ENCODE measurements around the gene PIR. TPM values are rescaled to one million over a fixed set of nuclear protein-coding genes. Genes with fewer than 3 reads are reported as not detected.

PIR gene
- total and polyA plus RNA-seq, 2 of the 8 experiments (the other 6 are each of a cell fraction or from before 2014, with no cell fraction given): 6.4 to 10.3 TPM

DNA sequence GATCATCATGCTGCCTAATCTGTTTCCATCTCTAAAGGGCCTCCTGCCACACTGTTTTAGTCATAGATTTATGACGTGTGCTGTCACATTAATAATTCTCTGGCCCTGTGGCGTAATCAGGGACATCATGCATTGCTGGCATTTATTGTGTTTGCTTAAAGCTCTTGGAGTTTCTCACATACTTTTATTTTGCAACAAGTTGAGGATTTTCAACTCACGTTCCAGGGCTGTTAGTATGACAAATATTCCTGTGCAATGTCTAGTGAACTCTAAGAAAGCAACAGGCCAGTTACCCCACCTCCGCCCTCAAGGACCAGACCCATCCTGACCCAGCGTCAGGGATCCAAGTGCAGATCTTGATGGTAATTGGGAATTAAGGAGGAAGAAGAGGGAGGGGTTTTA is 150.1 kb downstream of the PIR start:
- Histone ChIP-seq H2BK5ac (ENCODE audit: low read depth, low read length) (no peak overlapping the region), H2BK15ac (ENCODE audit: low read length) (no peak overlapping the region), H3K27me3 (replicated peaks in 1 of 4; ENCODE audit: control insufficient read depth in 3 of 4, extremely low read depth in 1 of 4, insufficient read depth in 3 of 4, low read length in 3 of 4) (no peaks in the 10 kb centered on the region), H2BK12ac (ENCODE audit: low read depth, low read length) (no peak overlapping the region), H3K9ac (replicated peaks in 1 of 4; ENCODE audit: extremely low read depth in 1 of 4, low read depth in 3 of 4, low read length in 3 of 4) (no peak overlapping the region), H2AFZ (ENCODE audit: low read length) (no peak overlapping the region), H3K23ac (ENCODE audit: insufficient read length) (no peak overlapping the region), H4K8ac (ENCODE audit: extremely low read depth, insufficient read depth, low read length) (no peak overlapping the region), H2AK5ac (ENCODE audit: low read depth, low read length) (no peak overlapping the region), H3K4me1 (replicated peaks in 1 of 4; ENCODE audit: control insufficient read depth in 3 of 4, insufficient read depth in 4 of 4, low read length in 3 of 4) (no peaks in the 10 kb centered on the region), H3K18ac (ENCODE audit: extremely low read depth, low read length) (no peak overlapping the region), H4K91ac (replicated peaks; ENCODE audit: insufficient read length, low read length) (no peak overlapping the region), H3K4me2 (ENCODE audit: insufficient read depth in 1 of 2, low read depth in 2 of 2, low read length in 2 of 2) (no peak overlapping the region), H3K27ac (ENCODE audit: low read depth, low read length) (no peak overlapping the region), H3K23me2 (ENCODE audit: low read depth, low read length) (no peaks in the 10 kb centered on the region), H2BK20ac (ENCODE audit: low read length) (no peak overlapping the region), H3K56ac (replicated peaks; ENCODE audit: insufficient read length, low read depth, low read length) (no peak overlapping the region), H3K14ac (ENCODE audit: insufficient read length) (no peak overlapping the region), H3K4ac (replicated peaks; ENCODE audit: insufficient read length, low read depth, low read length) (no peak overlapping the region), H4K20me1 (replicated peaks in 1 of 2; ENCODE audit: control insufficient read depth in 1 of 2, insufficient read depth in 2 of 2, low read length in 2 of 2) (no peaks in the 10 kb centered on the region), H3K4me3 (ENCODE audit: extremely low read depth in 1 of 4, insufficient read depth in 2 of 4, low read depth in 3 of 4, low read length in 4 of 4) (no peak overlapping the region), H3K9me3 (ENCODE audit: insufficient read depth in 2 of 2, low read depth in 1 of 2, low read length in 1 of 2) (no peaks in the 10 kb centered on the region), H4K5ac (ENCODE audit: insufficient read length, low read depth, low read length) (no peak overlapping the region), H3K36me3 (ENCODE audit: control insufficient read depth in 2 of 4, insufficient read depth in 4 of 4, low read length in 3 of 4) (no peaks in the 10 kb centered on the region), H3K79me1 (ENCODE audit: low read depth, low read length) (no peaks in the 10 kb centered on the region), H3K79me2 (ENCODE audit: control insufficient read depth in 1 of 2, insufficient read depth in 2 of 2, low read length in 2 of 2) (no peaks in the 10 kb centered on the region), H2BK120ac (replicated peaks; ENCODE audit: low read depth, low read length) (no peak overlapping the region)
- FAIRE-seq (no peak), DNase-seq (ENCODE audit: low read depth in 1 of 2, low spot score in 2 of 2) (no peak)
- WGBS, 2 experiments (ENCODE audit: extremely low coverage in 1 of 2, insufficient coverage in 1 of 2, insufficient read length in 1 of 2, insufficient replicate concordance in 2 of 2, low coverage in 1 of 2, low lambda C conversion rate in 2 of 2, missing lambda C conversion rate in 1 of 2): 78% methylated on average over 5 of the region's 5 CpGs; no CpG with 5 or more reads in 1 of the 2 experiments
- ChIA-PET POLR2A (ENCODE audit: partially characterized antibody) (no interaction called here), CTCF (ENCODE audit: partially characterized antibody) (interaction anchor here (0.7 to 1.1 kb wide), 3 partner anchors 43 to 125 kb away, joined by 3 read pairs; no protein-coding TSS in a partner anchor)
- no peak for TF ChIP-seq HDAC2 (IDR thresholded peaks at IDR 0.05; ENCODE audit: borderline replicate concordance in 1 of 2, low read depth in 2 of 2, low read length in 2 of 2)
- no peak for TF ChIP-seq JUND (IDR thresholded peaks at IDR 0.05; ENCODE audit: low read length)
- TF ChIP-seq SIRT6 (IDR thresholded peaks at IDR 0.05; ENCODE audit: low read length): no peak
- TF ChIP-seq SAP30 (IDR thresholded peaks at IDR 0.05; ENCODE audit: insufficient read depth, insufficient replicate concordance, low read length): no peak
- TF ChIP-seq TCF12 (IDR thresholded peaks at IDR 0.05; ENCODE audit: low read depth, low read length): no peak
- TF ChIP-seq YY1 (IDR thresholded peaks at IDR 0.05; ENCODE audit: low read depth, low read length): no peak
- TF ChIP-seq SIX5 (IDR thresholded peaks at IDR 0.05; ENCODE audit: low read depth, low read length): no peak
- TF ChIP-seq, protein P1, sequence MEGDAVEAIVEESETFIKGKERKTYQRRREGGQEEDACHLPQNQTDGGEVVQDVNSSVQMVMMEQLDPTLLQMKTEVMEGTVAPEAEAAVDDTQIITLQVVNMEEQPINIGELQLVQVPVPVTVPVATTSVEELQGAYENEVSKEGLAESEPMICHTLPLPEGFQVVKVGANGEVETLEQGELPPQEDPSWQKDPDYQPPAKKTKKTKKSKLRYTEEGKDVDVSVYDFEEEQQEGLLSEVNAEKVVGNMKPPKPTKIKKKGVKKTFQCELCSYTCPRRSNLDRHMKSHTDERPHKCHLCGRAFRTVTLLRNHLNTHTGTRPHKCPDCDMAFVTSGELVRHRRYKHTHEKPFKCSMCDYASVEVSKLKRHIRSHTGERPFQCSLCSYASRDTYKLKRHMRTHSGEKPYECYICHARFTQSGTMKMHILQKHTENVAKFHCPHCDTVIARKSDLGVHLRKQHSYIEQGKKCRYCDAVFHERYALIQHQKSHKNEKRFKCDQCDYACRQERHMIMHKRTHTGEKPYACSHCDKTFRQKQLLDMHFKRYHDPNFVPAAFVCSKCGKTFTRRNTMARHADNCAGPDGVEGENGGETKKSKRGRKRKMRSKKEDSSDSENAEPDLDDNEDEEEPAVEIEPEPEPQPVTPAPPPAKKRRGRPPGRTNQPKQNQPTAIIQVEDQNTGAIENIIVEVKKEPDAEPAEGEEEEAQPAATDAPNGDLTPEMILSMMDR (IDR thresholded peaks at IDR 0.05; ENCODE audit: control extremely low read depth in 1 of 3, insufficient read depth in 1 of 3, low read depth in 1 of 3, low read length in 3 of 3): no peak
- no peak for TF ChIP-seq CBX8 (IDR thresholded peaks at IDR 0.05; ENCODE audit: borderline replicate concordance, low read depth, low read length)
- TF ChIP-seq GTF2F1 (IDR thresholded peaks at IDR 0.05; ENCODE audit: borderline replicate concordance, low read depth, low read length): no peak
- no peak for TF ChIP-seq RBBP5 (IDR thresholded peaks at IDR 0.05; ENCODE audit: borderline replicate concordance, low read depth, low read length)
- TF ChIP-seq MAFK (IDR thresholded peaks at IDR 0.05; ENCODE audit: low read depth, low read length): no peak
- TF ChIP-seq TAF1 (IDR thresholded peaks at IDR 0.05; ENCODE audit: low read depth, low read length): no peak

Data from H1 (cell line).